SK-N-MC (cell line): ENCODE measurements around the gene CALD1.

Source experiments
- EZH2 ChIP-seq: fragments of 200-600 bp; sonication (generic); IDR thresholded peaks from one replicate; pipeline ENCODE4 v1.6.1; 2017; ENCODE audit warnings: antibody characterized with exemption
- FOXP2 ChIP-seq: optimal IDR thresholded peaks from 2 replicates; pipeline ENCODE3; 2011; ENCODE audit warnings: mild to moderate bottlenecking, moderate library complexity; ENCODE audit not compliant: insufficient read depth; ENCODE audit errors: extremely low read length, control extremely low read depth
- POLR2AphosphoS5 ChIP-seq: IDR thresholded peaks from 2 replicates; pipeline ENCODE4 v1.6.1; 2012; ENCODE audit warnings: mild to moderate bottlenecking, low read depth, low read length, borderline replicate concordance

DNA sequence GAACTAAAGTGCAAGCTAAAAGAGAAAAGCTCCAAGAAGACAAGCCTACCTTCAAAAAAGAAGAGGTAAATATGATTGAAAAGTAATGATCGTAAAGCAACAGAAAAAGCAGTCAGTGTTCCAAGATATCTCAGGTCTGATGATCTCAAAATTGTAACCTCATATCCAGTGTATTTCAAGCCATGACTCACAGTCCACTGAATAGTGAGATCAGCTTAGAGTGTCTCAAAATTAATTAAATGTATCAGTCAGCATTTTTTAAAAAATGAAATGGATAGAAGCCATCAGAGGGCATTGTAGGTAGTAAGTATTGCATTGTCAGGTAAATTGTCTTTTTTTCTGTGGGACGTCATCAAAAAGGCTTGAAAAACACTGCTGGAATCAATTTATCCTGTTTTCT lies 156.3 kb downstream of the CALD1 start:
- TF ChIP-seq POLR2AphosphoS5: no peak
- TF ChIP-seq EZH2: no peak
- TF ChIP-seq FOXP2: no peak
